ENCODE data around the gene SIN3B. TPM values are rescaled to one million over a fixed set of nuclear protein-coding genes. Genes with fewer than 3 reads are reported as not detected.
A peak's percentile ranks its signal among the peaks of the same experiment; 100 is the strongest.

The SIN3B gene
- total RNA-seq, 1 donor from 2014 or later, result 73.1 TPM

- intact Hi-C loops (cut with micrococcal nuclease), result no loop called here
- H3K4me1 Mint-ChIP-seq, result peaks cover 12% of the 10 kb centered on the region
- DNase-seq, result no peak
- ATAC-seq (ENCODE audit: low read depth), result no peak
- H3K27me3 Mint-ChIP-seq, result peaks cover 2% of the 10 kb centered on the region
- peaks cover 21% of the 10 kb centered on the region for H3K36me3 Mint-ChIP-seq (ENCODE audit: low read depth)
- ChIA-PET CTCF (no interaction called here), POLR2A (interaction anchor here (0.6 kb wide), 1 partner anchor 20 kb away, joined by 3 read pairs; no protein-coding TSS in a partner anchor)
- TF ChIP-seq, protein P1, sequence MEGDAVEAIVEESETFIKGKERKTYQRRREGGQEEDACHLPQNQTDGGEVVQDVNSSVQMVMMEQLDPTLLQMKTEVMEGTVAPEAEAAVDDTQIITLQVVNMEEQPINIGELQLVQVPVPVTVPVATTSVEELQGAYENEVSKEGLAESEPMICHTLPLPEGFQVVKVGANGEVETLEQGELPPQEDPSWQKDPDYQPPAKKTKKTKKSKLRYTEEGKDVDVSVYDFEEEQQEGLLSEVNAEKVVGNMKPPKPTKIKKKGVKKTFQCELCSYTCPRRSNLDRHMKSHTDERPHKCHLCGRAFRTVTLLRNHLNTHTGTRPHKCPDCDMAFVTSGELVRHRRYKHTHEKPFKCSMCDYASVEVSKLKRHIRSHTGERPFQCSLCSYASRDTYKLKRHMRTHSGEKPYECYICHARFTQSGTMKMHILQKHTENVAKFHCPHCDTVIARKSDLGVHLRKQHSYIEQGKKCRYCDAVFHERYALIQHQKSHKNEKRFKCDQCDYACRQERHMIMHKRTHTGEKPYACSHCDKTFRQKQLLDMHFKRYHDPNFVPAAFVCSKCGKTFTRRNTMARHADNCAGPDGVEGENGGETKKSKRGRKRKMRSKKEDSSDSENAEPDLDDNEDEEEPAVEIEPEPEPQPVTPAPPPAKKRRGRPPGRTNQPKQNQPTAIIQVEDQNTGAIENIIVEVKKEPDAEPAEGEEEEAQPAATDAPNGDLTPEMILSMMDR (IDR thresholded peaks at IDR 0.05), result no peak
- H3K27ac Mint-ChIP-seq, result no peak overlapping the region
- H3K9me3 Mint-ChIP-seq, result peaks cover 11% of the 10 kb centered on the region
- no peak overlapping the region for H3K4me3 Mint-ChIP-seq
Observed at GRCh38 chr19:16885166-16885565, 56.0 kb downstream of the SIN3B start.

DNA sequence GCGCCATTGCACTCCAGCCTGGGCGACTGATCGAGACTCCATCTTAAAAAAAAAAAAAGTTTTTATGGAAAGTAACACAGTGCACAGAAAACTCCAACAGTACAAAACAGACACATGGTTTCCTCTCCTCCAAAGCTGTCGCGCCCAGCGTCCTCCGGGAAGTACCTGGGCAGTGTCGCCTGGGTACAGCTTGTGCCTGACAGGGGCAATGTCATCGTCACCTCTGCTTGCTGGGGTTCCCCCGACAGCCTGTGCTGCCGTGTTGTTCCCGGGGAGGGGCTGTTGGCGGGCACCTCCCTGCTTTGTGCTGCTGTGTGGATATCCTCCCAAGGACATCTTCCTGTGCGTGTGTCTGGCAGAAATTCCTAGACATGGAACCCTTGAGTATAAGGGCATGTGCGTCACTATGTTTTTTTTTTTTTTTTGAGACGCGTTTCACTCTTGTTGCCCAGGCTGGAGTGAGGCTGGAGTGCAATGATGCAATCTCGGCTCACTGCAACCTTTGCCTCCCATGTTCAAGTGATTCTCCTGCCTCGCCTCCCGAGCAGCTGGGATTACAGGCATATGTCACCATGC lies 57.2 kb downstream of the SIN3B start:
- Mint-ChIP-seq H3K36me3 (ENCODE audit: low read depth) (peaks cover 10% of the 10 kb centered on the region), H3K27ac (no peak overlapping the region), H3K4me1 (peaks cover 20% of the 10 kb centered on the region), H3K4me3 (no peak overlapping the region), H3K27me3 (peaks cover 2% of the 10 kb centered on the region), H3K9me3 (peaks cover 11% of the 10 kb centered on the region)
- intact Hi-C loops (cut with micrococcal nuclease), result no loop called here
- CTCF ChIA-PET, result no interaction called here
- TF ChIP-seq, protein P1 (IDR thresholded peaks at IDR 0.05), result no peak
- POLR2A ChIA-PET, result no interaction called here
- ATAC-seq (ENCODE audit: low read depth) (no peak), DNase-seq (no peak)

DNA sequence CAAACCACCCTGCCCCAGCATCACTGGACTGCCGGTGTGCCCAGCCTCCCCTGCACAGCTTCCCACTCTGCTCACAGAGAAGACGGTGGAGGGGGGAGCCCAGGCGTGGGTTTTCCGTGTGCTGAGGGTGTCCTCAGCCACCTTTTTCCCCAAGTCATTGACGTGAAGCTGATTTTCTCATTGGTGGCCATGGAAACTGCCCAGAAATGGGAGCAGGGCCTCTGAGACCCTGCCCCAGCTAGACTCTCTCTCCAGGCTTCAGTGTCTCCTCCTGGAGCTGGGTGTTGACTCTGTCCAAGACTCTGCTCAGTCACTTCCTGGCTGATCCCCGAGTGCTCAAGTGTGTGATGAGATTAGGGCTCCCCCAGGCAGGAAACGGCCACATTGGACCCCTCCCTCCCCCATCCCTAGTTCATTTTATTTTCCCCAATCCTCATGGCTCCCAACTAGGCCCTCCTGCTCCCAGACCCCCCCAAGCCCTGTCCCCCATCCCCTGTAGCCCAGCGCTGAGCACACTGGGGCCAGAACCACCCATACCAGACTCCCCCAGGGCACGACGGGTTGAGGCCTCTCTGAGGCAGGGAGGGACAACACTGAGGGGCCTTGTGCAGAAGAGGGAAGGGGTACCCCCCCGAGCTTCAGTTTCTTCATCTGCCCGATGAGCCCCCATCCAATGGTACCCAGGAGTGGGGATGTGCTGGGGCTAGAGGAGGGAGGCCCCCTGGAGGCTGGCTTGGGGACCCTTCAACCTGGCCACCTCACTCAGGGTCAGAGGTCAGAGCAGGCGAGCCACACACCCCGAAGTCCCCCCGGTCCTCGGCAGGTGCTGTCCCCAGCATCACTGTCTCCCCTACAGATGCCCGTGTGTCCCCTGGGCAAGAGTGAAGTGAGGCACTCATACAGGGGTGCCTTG lies 58.4 kb downstream of the SIN3B start:
- TF ChIP-seq, protein P1 (IDR thresholded peaks at IDR 0.05), result no peak
- Mint-ChIP-seq H3K9me3 (peaks cover 4% of the 10 kb centered on the region), H3K27ac (no peak overlapping the region), H3K4me3 (no peak overlapping the region), H3K27me3 (peaks cover 2% of the 10 kb centered on the region), H3K36me3 (ENCODE audit: low read depth) (peaks cover 3% of the 10 kb centered on the region), H3K4me1 (peaks cover 30% of the 10 kb centered on the region)
- intact Hi-C loops (cut with micrococcal nuclease), result no loop called here
- DNase-seq (no peak), ATAC-seq (ENCODE audit: low read depth) (no peak)
- ChIA-PET CTCF (no interaction called here), POLR2A (interaction anchor here (0.6 kb wide), 1 partner anchor 245 kb away, joined by 7 read pairs; no protein-coding TSS in a partner anchor)

- peak within 1 kb of the TSS; percentile 32 for H3K4me3 Mint-ChIP-seq
- ATAC-seq (ENCODE audit: low read depth) (no peak), DNase-seq (no peak)
- CTCF ChIA-PET, result no interaction called here
- H3K27ac Mint-ChIP-seq, result no peak within 1 kb of the TSS
- H3K9me3 Mint-ChIP-seq, result no peaks in the 10 kb centered on the region
- POLR2A ChIA-PET, result no interaction called here
- intact Hi-C loops (cut with micrococcal nuclease), result no loop called here
- peaks cover 42% of the 10 kb centered on the region for H3K4me1 Mint-ChIP-seq
- H3K27me3 Mint-ChIP-seq, result peaks cover 2% of the 10 kb centered on the region
- TF ChIP-seq, protein P1 (IDR thresholded peaks at IDR 0.05), result no peak
- no peaks in the 10 kb centered on the region for H3K36me3 Mint-ChIP-seq (ENCODE audit: low read depth)
Observed at GRCh38 chr19:16888629-16889365, 59.6 kb downstream of the SIN3B start, which contains the start of gene F2RL3. TSS of gene F2RL3 (plus strand) at chr19:16888999. CDS start at chr19:16889190, 191 bp downstream.
